ENCODE data around the gene LRRK2.

LRRK2 gene

DNA sequence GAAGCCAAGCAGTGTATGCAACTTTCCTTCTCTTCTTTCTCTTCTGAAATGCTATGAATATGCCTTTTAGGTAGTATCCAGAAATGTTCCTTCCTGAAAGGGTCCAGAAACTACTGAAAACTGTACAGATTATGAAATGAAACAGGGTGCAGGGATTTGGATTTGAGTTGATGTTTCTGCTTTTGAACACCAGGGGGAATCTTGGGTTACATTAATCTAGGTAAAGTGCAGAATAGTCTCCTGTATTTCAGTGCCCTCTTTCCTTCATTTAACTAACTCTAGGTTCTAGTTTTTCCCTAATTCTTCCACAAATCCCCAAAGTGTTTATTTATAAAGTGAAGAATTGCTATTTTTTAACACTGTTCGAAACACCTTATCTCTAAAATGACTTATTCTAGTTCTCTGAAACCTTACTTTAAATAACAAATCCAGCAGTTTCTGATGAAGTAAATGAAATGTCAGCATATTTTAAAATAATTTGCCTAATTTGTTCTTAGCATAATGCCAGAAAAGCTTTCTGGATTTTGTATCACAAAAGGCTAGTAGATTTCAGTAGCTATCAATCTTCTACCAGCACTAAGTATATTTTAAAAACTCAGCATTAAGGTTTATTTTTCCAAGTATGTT is 111.9 kb downstream of the LRRK2 start:
- no peak overlapping the region for H3K4me3 ChIP-seq (ENCODE audit: control insufficient read depth, low read depth, low read length)
- peak; percentile 27 for DNase-seq (ENCODE audit: low read depth)
- TF ChIP-seq, protein P1, sequence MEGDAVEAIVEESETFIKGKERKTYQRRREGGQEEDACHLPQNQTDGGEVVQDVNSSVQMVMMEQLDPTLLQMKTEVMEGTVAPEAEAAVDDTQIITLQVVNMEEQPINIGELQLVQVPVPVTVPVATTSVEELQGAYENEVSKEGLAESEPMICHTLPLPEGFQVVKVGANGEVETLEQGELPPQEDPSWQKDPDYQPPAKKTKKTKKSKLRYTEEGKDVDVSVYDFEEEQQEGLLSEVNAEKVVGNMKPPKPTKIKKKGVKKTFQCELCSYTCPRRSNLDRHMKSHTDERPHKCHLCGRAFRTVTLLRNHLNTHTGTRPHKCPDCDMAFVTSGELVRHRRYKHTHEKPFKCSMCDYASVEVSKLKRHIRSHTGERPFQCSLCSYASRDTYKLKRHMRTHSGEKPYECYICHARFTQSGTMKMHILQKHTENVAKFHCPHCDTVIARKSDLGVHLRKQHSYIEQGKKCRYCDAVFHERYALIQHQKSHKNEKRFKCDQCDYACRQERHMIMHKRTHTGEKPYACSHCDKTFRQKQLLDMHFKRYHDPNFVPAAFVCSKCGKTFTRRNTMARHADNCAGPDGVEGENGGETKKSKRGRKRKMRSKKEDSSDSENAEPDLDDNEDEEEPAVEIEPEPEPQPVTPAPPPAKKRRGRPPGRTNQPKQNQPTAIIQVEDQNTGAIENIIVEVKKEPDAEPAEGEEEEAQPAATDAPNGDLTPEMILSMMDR (conservative IDR thresholded peaks at IDR 0.05; ENCODE audit: control insufficient read depth, insufficient read depth, low read depth, low read length) = peak; percentile 61

DNA sequence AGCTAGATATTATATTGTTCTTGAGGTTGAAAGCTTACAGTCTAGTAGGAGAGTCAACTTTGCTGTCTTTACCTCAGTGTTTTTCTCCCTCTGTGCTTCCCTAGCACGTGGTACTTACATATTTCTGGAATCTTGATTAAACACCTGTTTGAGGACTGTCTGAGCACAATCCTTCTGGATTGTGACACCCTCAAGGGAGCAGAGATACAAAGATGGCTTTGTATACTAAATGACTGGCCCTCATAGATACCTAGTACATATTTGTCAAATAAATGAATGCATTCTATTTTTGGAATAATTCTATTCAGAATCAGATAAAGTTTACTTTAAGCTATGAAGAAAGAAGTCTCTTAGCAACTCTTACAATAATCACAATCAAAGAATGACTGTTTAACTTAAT is 113.3 kb downstream of the LRRK2 start:
- H3K4me3 ChIP-seq (ENCODE audit: control insufficient read depth, low read depth, low read length) = no peak overlapping the region
- TF ChIP-seq, protein P1 (conservative IDR thresholded peaks at IDR 0.05; ENCODE audit: control insufficient read depth, insufficient read depth, low read depth, low read length) = no peak
- no peak for DNase-seq (ENCODE audit: low read depth)

- no peak for DNase-seq (ENCODE audit: low read depth)
- TF ChIP-seq, protein P1 (conservative IDR thresholded peaks at IDR 0.05; ENCODE audit: control insufficient read depth, insufficient read depth, low read depth, low read length) = no peak
- H3K4me3 ChIP-seq (ENCODE audit: control insufficient read depth, low read depth, low read length) = no peak overlapping the region
Measured at GRCh38 chr12:40338621-40339020, 113.8 kb downstream of the LRRK2 start.

GRCh38 chr12:40342010-40342409 is 117.2 kb downstream of the LRRK2 start:
- no peak overlapping the region for H3K4me3 ChIP-seq (ENCODE audit: control insufficient read depth, low read depth, low read length)
- TF ChIP-seq, protein P1 (conservative IDR thresholded peaks at IDR 0.05; ENCODE audit: control insufficient read depth, insufficient read depth, low read depth, low read length) = no peak
- no peak for DNase-seq (ENCODE audit: low read depth)

- H3K4me3 ChIP-seq (ENCODE audit: control insufficient read depth, low read depth, low read length) = no peak overlapping the region
- TF ChIP-seq, protein P1 (conservative IDR thresholded peaks at IDR 0.05; ENCODE audit: control insufficient read depth, insufficient read depth, low read depth, low read length) = no peak
- DNase-seq (ENCODE audit: low read depth) = no peak
Measured at GRCh38 chr12:40343124-40343523, 118.3 kb downstream of the LRRK2 start.

DNA sequence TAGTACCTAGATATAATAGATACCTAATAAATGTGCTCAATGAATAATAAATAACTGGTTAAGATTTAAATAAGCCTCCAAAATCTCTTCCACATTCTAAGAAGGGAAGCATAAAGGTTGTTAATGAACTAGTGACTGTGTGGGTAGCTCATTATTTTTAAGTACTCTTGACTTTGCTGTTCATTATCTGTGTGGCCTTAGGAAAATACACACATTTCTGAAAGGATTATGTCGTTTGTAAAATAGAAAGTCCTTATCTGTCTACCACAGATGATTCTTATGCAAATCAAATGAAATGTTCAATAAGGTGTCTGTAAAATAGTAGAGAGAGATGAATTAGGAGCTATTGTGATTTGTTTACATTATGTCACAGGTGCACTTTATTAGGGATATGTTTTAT is 119.5 kb downstream of the LRRK2 start:
- no peak overlapping the region for H3K4me3 ChIP-seq (ENCODE audit: control insufficient read depth, low read depth, low read length)
- TF ChIP-seq, protein P1 (conservative IDR thresholded peaks at IDR 0.05; ENCODE audit: control insufficient read depth, insufficient read depth, low read depth, low read length) = no peak
- no peak for DNase-seq (ENCODE audit: low read depth)

- no peak for DNase-seq (ENCODE audit: low read depth)
- no peak overlapping the region for H3K4me3 ChIP-seq (ENCODE audit: control insufficient read depth, low read depth, low read length)
- TF ChIP-seq, protein P1 (conservative IDR thresholded peaks at IDR 0.05; ENCODE audit: control insufficient read depth, insufficient read depth, low read depth, low read length) = no peak
Measured at GRCh38 chr12:40351976-40352375, 127.2 kb downstream of the LRRK2 start.

Measured in fibroblast of mammary gland (primary cell).